Skin of body (tissue), 3 donors: ENCODE measurements around the gene TRIM16. TPM values are rescaled to one million over a fixed set of nuclear protein-coding genes. Genes with fewer than 3 reads are reported as not detected.
"Not testable (repeated sequence)": the region's sequence is repeated elsewhere in the genome, so short reads cannot be mapped to it uniquely, and the experiment has no call there.

Source experiments
- DNase-seq: peaks from one replicate; lab custom pipeline; 2025; lab: John Stamatoyannopoulos, UW
- small RNA-seq: library from RNA; depleted of rRNA; stranded (forward); fragments of <200 nt; gene quantifications from one replicate; pipeline ENCODE3, GENCODE V24; 2014; ENCODE audit warnings: low replicate concordance
- total RNA-seq: library from RNA; depleted of rRNA; stranded (reverse); fragments of >200 nt; gene quantifications from one replicate; pipeline ENCODE4 v1.2.3, GENCODE V29; 2014

Gene TRIM16
- total RNA-seq, 1 donor from 2014 or later = 45.4 TPM

DNA sequence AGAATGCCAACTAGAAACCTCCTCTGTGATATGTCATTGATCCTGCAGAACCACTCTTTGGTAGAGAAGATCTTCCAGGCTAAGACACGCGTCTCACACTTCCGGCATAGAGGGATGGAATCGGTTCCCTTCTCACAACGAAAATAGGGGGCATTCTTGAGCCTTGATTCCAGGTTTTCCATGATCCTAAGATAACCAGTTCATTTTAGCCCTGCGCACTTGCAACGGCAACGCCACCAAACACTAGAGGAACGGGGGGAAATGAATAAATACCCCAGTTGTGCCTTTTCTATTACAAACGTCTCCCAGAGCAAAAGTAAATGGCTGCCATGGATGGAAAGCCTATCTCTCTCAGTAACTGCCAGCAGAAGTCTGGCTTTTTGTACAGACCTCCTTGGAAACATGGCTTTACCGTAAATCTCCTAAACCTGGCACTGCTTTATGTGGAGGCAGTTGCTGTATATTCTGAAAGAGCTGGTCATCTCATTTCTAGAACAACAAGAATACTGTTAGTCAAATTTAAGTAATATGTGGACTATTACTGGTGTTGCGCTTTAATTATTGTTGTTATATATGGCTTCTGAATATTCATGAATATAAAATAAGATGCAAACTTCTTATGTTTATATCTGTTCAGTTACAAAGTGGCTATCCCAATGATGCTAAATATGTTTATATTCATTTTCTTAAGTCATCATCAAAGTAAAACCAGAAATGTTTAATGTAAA lies 64.6 kb downstream of the TRIM16 start, which contains the start of gene FBXW10B:
Gene FBXW10B, minus strand, starts transcription at position 374 of the 728 bp plus-strand sequence. Its CDS starts 192 bp downstream, at position 182.
- not testable (repeated sequence) for DNase-seq

DNA sequence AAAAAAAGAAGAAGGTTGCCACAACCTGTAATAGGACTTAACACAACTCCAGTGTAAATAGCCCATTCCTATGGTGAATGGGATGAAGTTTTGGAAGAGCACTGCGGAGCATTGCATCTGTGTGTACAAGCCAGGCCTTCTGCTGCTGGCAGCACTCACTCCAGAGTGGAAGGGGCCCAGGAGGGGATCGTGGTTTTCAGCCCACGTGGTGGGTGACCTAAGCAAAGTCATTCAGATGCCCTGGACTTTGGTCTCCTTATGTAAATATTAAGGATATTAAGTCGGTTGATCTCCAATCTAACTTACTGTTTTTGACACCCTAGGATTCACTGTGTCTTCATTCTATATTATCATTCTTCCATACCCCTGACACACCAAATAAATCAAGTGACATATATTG lies 67.3 kb downstream of the TRIM16 start:
- not testable (repeated sequence) for DNase-seq

DNA sequence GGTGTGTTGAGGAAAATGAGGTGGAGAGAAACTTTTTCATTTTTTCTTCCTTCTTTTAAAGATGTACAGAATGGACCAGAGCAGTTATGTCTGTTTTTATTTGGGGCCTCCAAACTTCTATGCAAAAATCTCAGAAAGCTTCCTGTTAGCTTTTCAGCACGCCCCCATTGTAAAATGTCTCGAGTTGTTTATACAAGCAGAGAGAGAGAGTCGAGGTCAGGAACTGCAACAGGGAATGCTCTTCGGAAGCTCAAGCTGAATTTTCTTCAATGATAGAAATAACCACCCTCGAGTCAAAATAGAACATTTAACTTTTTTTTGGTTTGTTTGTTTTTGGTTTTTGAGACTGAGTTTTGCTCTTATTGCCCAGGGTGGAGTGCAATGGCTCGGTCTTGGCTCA lies 68.3 kb downstream of the TRIM16 start:
- DNase-seq = not testable (repeated sequence)

DNA sequence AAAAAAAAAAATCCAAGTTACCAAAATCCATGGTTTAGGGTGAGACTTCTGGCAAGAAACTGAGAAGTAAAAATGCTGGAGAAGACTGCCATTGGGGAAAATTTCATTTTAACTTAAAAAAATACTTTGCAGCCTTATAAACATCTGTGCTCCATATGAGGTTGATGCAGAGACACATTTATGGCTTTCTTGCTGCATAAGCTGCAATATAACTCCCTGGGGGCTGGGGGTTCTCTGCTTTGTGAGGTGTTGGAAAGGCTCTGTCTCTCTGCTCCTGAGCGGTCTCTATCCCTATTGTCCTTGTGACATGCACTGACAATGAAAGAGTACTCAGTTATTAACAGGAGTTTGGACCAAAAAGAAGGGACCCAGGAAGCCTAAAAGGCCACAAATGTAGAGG lies 71.0 kb downstream of the TRIM16 start:
- peak; percentile 31 for DNase-seq

DNA sequence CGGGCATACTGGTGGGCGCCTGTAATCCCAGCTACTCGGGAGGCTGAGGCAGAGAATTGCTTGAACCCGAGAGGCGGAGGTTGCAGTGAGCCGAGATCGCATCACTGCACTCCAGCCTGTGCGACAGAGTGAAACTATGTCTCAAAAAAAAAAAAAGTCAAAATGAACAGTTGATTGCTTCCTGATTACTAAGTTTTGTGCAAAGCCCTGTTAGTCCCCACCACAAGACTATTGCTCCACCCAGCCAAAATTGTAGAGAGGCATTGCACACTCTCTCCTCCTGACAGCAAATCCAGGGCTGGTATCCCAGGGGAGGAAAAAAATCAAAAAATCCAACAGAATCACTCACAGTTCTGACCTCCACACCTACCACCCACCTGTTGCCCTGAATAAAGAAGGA lies 91.2 kb downstream of the TRIM16 start:
- DNase-seq = not testable (repeated sequence)

DNA sequence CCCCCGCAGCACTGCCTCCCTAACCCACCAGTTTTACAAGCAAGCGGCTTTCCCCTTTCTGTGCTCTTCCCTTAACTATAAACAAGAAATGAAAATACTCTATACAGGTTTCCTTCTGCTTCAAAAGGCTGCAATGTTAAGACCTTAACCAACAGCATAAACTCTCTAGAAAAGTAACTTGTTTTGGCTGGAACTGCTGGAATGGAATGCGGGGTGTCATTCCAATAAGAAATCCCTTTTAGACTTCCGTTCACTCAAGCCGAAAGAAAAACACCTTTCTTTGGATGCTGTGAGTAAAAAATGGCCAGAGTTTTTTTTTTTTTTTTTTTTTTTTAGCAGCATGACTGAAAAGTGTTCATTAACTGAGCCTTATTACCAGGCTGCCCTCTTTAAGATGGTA lies 92.1 kb downstream of the TRIM16 start:
- DNase-seq = not testable (repeated sequence)

DNA sequence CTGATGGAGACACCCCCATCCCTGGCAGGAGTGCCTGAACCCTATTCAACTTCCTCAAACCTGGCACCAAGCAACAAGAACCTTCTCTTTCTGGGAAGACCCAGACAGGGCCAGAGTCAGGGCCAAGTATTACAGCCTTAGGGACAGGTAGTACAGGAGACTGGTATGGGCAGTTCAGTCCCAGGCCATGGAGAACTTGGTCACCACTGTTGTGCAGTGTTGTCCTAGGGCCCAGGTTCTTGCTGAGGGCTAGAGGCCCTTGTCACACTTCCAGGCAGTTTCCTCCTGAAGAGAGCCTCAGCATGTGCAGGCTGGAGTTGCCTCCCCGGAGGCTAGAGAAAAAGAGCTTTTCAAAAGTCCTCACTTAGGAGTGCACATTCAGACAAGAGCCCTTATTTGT lies 93.3 kb downstream of the TRIM16 start:
- not testable (repeated sequence) for DNase-seq

DNA sequence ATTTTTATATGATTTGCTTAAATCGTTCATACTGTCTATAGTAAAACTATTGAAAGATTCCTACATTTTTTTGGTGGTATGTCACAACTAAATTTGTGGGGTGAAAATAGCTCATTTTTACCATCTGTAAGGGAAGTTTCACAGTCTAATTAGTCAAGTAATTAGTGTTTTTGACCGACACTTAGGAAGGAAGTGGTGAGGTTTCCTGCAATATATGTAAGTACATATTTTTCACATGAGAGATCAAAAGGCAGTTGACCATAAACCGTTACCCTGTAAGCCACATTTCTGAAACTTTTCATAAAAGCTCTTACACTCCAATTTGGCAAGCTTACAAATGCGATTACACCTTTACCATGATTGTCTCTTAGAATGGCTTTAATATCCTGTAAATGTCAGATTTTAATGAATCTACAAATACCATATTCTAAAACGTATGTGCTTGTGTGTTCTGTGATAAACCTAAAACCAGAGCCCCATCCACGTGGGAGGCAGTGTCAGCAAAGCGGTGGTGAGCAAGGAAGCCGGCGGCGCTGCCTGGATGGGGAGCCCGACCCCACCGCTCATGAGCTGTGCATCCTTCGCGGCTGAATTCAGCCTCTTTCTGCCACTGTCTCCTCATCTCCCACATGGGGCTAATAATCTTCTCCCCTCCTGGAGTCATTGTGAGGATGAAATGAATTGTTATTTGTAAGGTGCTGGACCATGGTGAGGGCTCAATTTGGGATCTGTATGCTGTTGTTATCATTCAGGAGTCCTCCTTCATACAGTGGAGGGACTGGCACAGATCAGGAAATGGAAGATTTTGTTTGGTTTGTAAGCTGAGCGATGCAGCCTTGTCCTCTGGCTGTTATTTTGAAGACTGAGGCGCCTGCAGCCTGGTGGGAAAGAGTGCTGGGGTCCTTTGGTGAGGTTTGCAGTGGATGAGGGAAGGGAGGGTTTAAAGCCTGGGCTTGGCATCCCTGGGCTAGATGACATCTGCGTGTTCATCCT lies 94.3 kb downstream of the TRIM16 start:
- DNase-seq = not testable (repeated sequence)

DNA sequence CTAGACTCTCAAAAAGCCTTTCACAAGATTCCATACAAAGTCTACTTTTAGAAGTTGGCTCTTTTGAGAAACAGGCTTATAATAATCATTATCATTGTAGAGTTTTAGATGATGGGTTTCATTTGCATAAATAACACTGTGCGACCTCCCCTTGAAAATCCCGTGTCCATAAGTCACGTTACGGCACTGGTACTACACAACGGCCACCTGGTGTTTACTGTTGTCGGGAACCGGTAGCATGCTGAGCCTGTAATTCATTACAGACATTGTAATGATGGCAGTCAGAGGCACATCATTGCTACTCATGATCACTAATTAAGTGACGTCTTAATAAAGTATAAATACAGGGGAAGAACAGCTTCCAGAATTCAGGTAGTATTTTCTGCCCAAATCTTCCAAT lies 96.1 kb downstream of the TRIM16 start:
- not testable (repeated sequence) for DNase-seq

DNA sequence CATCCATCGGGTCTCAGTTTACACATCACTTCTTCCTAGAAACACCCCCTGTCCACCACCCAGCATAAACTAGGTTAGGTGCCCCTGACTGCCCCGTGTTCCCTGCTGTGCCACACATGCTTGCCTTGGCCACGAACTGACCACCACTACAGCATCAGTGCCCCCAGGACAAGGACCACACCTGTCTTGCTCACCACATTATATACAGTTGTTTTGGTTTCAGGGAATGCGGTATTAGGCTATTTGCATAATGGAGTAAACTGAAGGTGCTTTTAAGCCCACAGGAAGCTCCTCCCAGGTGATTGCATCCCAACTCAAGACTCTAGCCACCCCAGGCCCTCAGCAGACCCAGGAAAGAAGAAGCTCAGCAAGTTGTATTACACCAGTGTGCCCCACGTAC lies 100.8 kb downstream of the TRIM16 start:
- not testable (repeated sequence) for DNase-seq

DNA sequence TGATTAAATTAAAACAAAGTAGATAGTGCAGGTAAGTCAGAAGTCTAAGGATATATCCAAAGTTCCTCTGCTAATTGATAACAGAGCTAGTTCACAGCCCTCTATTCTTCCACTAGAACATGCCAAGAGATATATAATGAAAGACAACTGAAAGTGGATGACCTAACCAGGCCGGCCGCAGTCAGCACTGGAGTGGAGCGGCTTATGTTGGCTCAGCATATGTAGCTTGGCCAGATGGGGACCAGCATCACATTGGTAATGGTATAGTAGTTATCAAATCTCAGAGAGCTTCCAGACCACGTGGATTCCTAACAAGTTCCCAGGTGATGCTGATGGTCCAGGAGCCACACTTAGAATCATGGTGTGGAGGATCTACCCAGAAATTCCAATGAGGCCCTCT lies 102.6 kb downstream of the TRIM16 start:
- not testable (repeated sequence) for DNase-seq

Small RNA genes within 50 kb of the gene (small RNA-seq; reads per million reads assigned to genes)
- gene AC005838.1 = not detected
- not detected for gene ZNF29P

Other genes starting within 250 kb of the TRIM16 start
- gene CDRT4, start 216.7 kb downstream of the TRIM16 start, total RNA-seq = 5.7 TPM
- gene TVP23C, start 120.8 kb downstream of the TRIM16 start, total RNA-seq = 38.2 TPM
- 3.6 TPM for gene FBXW10B, start 64.6 kb downstream of the TRIM16 start, total RNA-seq
- 28.9 TPM for gene ZNF286A, start 15.4 kb upstream of the TRIM16 start, total RNA-seq
- gene TBC1D26, start 48.0 kb upstream of the TRIM16 start, total RNA-seq = 0.49 TPM